IPS DF 6.9 (cell line): ENCODE results near the gene CLEC12A.
"Not testable (repeated sequence)": the region's sequence is repeated elsewhere in the genome, so short reads cannot be mapped to it uniquely, and the experiment has no call there.

Experiments used
- DNase-seq: peaks from one replicate; pipeline ENCODE4 v3.0.0-alpha.2; 2013; ENCODE audit warnings: low read depth, low spot score
- H3K27ac ChIP-seq: one replicate; pipeline ENCODE4 v1.5.1; 2013; ENCODE audit warnings: low read length, control low read depth
- H3K27me3 ChIP-seq: 2 replicates; pipeline ENCODE4 v1.6.1; 2013; ENCODE audit warnings: mild to moderate bottlenecking, low read length; ENCODE audit not compliant: control insufficient read depth, insufficient read depth
- H3K36me3 ChIP-seq: 2 replicates; pipeline ENCODE4 v1.6.1; 2013; ENCODE audit warnings: low read length; ENCODE audit not compliant: control insufficient read depth, insufficient read depth
- H3K4me1 ChIP-seq: 2 replicates; pipeline ENCODE4 v1.6.1; 2013; ENCODE audit warnings: low read length; ENCODE audit not compliant: control insufficient read depth, insufficient read depth
- H3K4me3 ChIP-seq: 2 replicates; pipeline ENCODE4 v1.5.1; 2013; ENCODE audit warnings: mild to moderate bottlenecking, low read length
- H3K9me3 ChIP-seq: 2 replicates; pipeline ENCODE4 v1.6.1; 2013; ENCODE audit warnings: low read length, inconsistent platforms; ENCODE audit not compliant: control insufficient read depth, insufficient read depth
- WGBS: extraction: QIAGEN DNeasy Blood & Tissue Kit; methylation state at CpG from one replicate; pipeline ENCODE4 v1.1.7; 2013; ENCODE audit warnings: mixed read lengths, missing lambda C conversion rate; ENCODE audit not compliant: insufficient read length, insufficient coverage; 5-methylcytosine and 5-hydroxymethylcytosine counted together

Gene CLEC12A

GRCh38 chr12:9941838-9942237 is 29.4 kb upstream of the CLEC12A start:
- Histone ChIP-seq H3K4me3 (no peak overlapping the region), H3K4me1 (no peaks in the 10 kb centered on the region), H3K9me3 (no peaks in the 10 kb centered on the region), H3K36me3 (no peaks in the 10 kb centered on the region), H3K27me3 (no peaks in the 10 kb centered on the region), H3K27ac (no peak overlapping the region)
- no CpG with 5 or more reads among the region's 1 CpG for WGBS
- DNase-seq, result no peak

- no CpG with 5 or more reads among the region's 19 CpGs for WGBS
- no peaks in the 10 kb centered on the region for H3K9me3 ChIP-seq
- H3K36me3 ChIP-seq, result no peaks in the 10 kb centered on the region
- no peak overlapping the region for H3K4me3 ChIP-seq
- H3K27ac ChIP-seq, result no peak overlapping the region
- H3K4me1 ChIP-seq, result no peaks in the 10 kb centered on the region
- no peaks in the 10 kb centered on the region for H3K27me3 ChIP-seq
- DNase-seq, result no peak
Measured at GRCh38 chr12:9943240-9943639, 28.0 kb upstream of the CLEC12A start.

- H3K27ac ChIP-seq, result no peak overlapping the region
- 100% methylated on average over 1 of the region's 2 CpGs for WGBS
- DNase-seq, result no peak
Measured at GRCh38 chr12:9944391-9944790, 26.8 kb upstream of the CLEC12A start.

GRCh38 chr12:9947674-9948073 is 23.5 kb upstream of the CLEC12A start:
- no peak for DNase-seq
- no CpG with 5 or more reads among the region's 3 CpGs for WGBS
- H3K36me3 ChIP-seq, result no peaks in the 10 kb centered on the region
- no peak overlapping the region for H3K4me3 ChIP-seq
- H3K4me1 ChIP-seq, result no peaks in the 10 kb centered on the region
- no peaks in the 10 kb centered on the region for H3K27me3 ChIP-seq
- no peaks in the 10 kb centered on the region for H3K9me3 ChIP-seq
- no peak overlapping the region for H3K27ac ChIP-seq

More at GRCh38 chr12:9944391-9944790, 26.8 kb upstream of the CLEC12A start:
- no peaks in the 10 kb centered on the region for H3K4me1 ChIP-seq
- H3K9me3 ChIP-seq, result no peaks in the 10 kb centered on the region
- H3K27me3 ChIP-seq, result no peaks in the 10 kb centered on the region
- H3K4me3 ChIP-seq, result no peak overlapping the region
- H3K36me3 ChIP-seq, result no peaks in the 10 kb centered on the region

GRCh38 chr12:9948606-9949296 is 22.5 kb upstream of the CLEC12A start:
- H3K4me3 ChIP-seq, result no peak overlapping the region
- DNase-seq, result no peak
- H3K27ac ChIP-seq, result no peak overlapping the region
- H3K36me3 ChIP-seq, result no peaks in the 10 kb centered on the region
- H3K27me3 ChIP-seq, result no peaks in the 10 kb centered on the region
- H3K9me3 ChIP-seq, result no peaks in the 10 kb centered on the region
- no CpG with 5 or more reads among the region's 3 CpGs for WGBS
- no peaks in the 10 kb centered on the region for H3K4me1 ChIP-seq

GRCh38 chr12:9951026-9951675 is 20.1 kb upstream of the CLEC12A start:
- H3K36me3 ChIP-seq, result no peaks in the 10 kb centered on the region
- no peak overlapping the region for H3K4me3 ChIP-seq
- DNase-seq, result no peak
- H3K27me3 ChIP-seq, result no peaks in the 10 kb centered on the region
- no peak overlapping the region for H3K27ac ChIP-seq
- H3K9me3 ChIP-seq, result no peaks in the 10 kb centered on the region
- no CpG with 5 or more reads among the region's 5 CpGs for WGBS
- H3K4me1 ChIP-seq, result no peaks in the 10 kb centered on the region

GRCh38 chr12:9952954-9953729 is 18.1 kb upstream of the CLEC12A start:
- not testable (repeated sequence) for H3K4me3 ChIP-seq, H3K36me3 ChIP-seq, H3K4me1 ChIP-seq, H3K27me3 ChIP-seq, DNase-seq, H3K9me3 ChIP-seq, H3K27ac ChIP-seq
- no CpG with 5 or more reads among the region's 55 CpGs for WGBS

- H3K4me3 ChIP-seq, result no peak overlapping the region
- no peaks in the 10 kb centered on the region; the same call in 1 of the 2 replicates for H3K4me1 ChIP-seq
- H3K9me3 ChIP-seq, result no peaks in the 10 kb centered on the region
- no peak overlapping the region for H3K27ac ChIP-seq
- H3K27me3 ChIP-seq, result no peaks in the 10 kb centered on the region
- H3K36me3 ChIP-seq, result no peaks in the 10 kb centered on the region
- no peak for DNase-seq
Measured at GRCh38 chr12:9957834-9958233, 13.4 kb upstream of the CLEC12A start.

- DNase-seq, result no peak
- no peaks in the 10 kb centered on the region for H3K9me3 ChIP-seq
- WGBS, result no CpG with 5 or more reads among the region's 5 CpGs
- H3K27ac ChIP-seq, result no peak overlapping the region
- no peaks in the 10 kb centered on the region for H3K27me3 ChIP-seq
- H3K36me3 ChIP-seq, result no peaks in the 10 kb centered on the region
- no peaks in the 10 kb centered on the region; the same call in 1 of the 2 replicates for H3K4me1 ChIP-seq
- no peak overlapping the region for H3K4me3 ChIP-seq
Measured at GRCh38 chr12:9960590-9960989, 10.6 kb upstream of the CLEC12A start.

- no peaks in the 10 kb centered on the region for H3K27me3 ChIP-seq
- no peak for DNase-seq
- WGBS, result no CpG with 5 or more reads among the region's 3 CpGs
- no peaks in the 10 kb centered on the region for H3K9me3 ChIP-seq
- H3K4me3 ChIP-seq, result no peak overlapping the region
- H3K4me1 ChIP-seq, result no peaks in the 10 kb centered on the region; the same call in 1 of the 2 replicates
- H3K27ac ChIP-seq, result no peak overlapping the region
- H3K36me3 ChIP-seq, result no peaks in the 10 kb centered on the region
Measured at GRCh38 chr12:9961106-9961505, 10.1 kb upstream of the CLEC12A start.
